Psoas muscle (tissue), 8 donors: ENCODE measurements around the gene KLHDC3. TPM values are rescaled to one million over a fixed set of nuclear protein-coding genes. Genes with fewer than 3 reads are reported as not detected.

Experiments
- ATAC-seq, 4 donors: fragments of 200-7000 bp; cut with Tn5 transposase; one replicate each; pipeline ENCODE4 v1.9.1; 2020; ENCODE audit warnings: moderate library complexity in 3 of 4, mild to moderate bottlenecking in 2 of 4
- DNase-seq, 2 donors: peaks; one replicate each; pipeline ENCODE4 v3.0.0-alpha.2; 2020
- H3K27ac ChIP-seq: fragments of 200-600 bp; one replicate; pipeline ENCODE4 v1.8.0; 2022
- H3K27me3 ChIP-seq, 3 donors: fragments of 200-600 bp in 1 of 3; one replicate each; pipeline versions ENCODE4 v1.6.1 to v1.8.0; 2013 to 2022; ENCODE audit warnings: low read length in 2 of 3, mild to moderate bottlenecking in 2 of 3, moderate library complexity in 1 of 3; ENCODE audit not compliant: insufficient read depth in 3 of 3
- H3K36me3 ChIP-seq, 2 donors: fragments of 200-600 bp in 1 of 2; one replicate each; pipeline versions ENCODE4 v1.6.1 to v1.8.0; 2013 to 2022; ENCODE audit warnings: low read depth in 1 of 2, mild to moderate bottlenecking in 1 of 2, moderate library complexity in 1 of 2; ENCODE audit not compliant: insufficient read depth in 1 of 2
- H3K4me1 ChIP-seq: fragments of 200-600 bp; one replicate; pipeline ENCODE4 v1.8.0; 2022
- H3K4me3 ChIP-seq: fragments of 200-600 bp; one replicate; pipeline ENCODE4 v1.8.0; 2022; ENCODE audit warnings: mild to moderate bottlenecking
- H3K9me3 ChIP-seq: fragments of 200-600 bp; one replicate; pipeline ENCODE4 v1.8.0; 2022
- WGBS, 3 donors: extraction: QIAGEN DNeasy Blood & Tissue Kit; methylation state at CpG; one replicate each; pipeline versions ENCODE4 v1.1.6 to v1.1.7; 2013; 5-methylcytosine and 5-hydroxymethylcytosine counted together
- intact Hi-C, 2 donors: fragments of 100-400 bp; cut with DNase I; formaldehyde crosslinking; loops; one replicate each; pipeline versions ENCODE4 v1.11.0 to v1.14.2; 2022
- polyA plus RNA-seq, 3 donors: library from polyadenylated mRNA; stranded (reverse); fragments of 200-250 nt; gene quantifications; one replicate each; pipeline ENCODE4 v1.2.3, GENCODE V29; 2013
- total RNA-seq, 4 donors: library from RNA; stranded (reverse); fragmentation: NEBNext Ultra II Directional in 2 of 4; extraction: Animal tissue kit (Norgen Biotek cat#: 25700) in 2 of 4; gene quantifications; one replicate each; pipeline versions ENCODE4 v1.2.1 to v1.2.4, GENCODE V29; 2021 to 2023
- TF ChIP-seq, protein P1 (sequence below): fragments of 200-600 bp; IDR thresholded peaks from one replicate; pipeline ENCODE4 v1.8.0; 2022; ENCODE audit warnings: antibody characterized with exemption
- donor health status: healthy with polysubstance abuse.
- donor health status: DM: no; HTN: no; CAD: no; lungs with moderate emphysema.
- donor health status: Bipolar disorder and iron deficiency.
- donor health status: healthy.
- donor health status: DM: yes; HTN: yes; CAD: no.
- donor health status: DM: no; HTN: no; CAD: no.
- donor health status: DM: no; HTN: no; CAD: no.
- donor health status: DM: yes; HTN: yes; CAD: no.

Gene KLHDC3
- total and polyA plus RNA-seq, 7 donors, result 61.7 to 198 (median 97.1) TPM

DNA sequence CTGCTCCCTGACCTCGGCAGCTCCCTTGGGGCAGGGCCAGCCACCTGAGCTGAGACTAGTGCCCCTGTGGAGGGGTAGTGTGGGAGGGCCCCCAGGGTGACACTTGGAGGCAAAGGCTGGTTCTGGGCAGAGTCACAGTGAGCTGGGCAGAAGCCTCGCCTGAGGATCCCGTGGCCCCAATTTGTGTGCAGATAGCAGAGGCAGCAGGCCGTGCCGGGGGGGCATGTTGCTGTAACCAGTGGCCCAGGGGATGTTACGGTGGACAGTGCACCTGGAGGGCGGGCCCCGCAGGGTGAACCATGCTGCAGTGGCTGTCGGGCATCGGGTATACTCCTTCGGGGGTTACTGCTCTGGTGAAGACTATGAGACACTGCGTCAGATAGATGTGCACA, 2.9 kb downstream of the KLHDC3 start:
- DNase-seq, result peak; percentile 33 to 62
- intact Hi-C loops, result loop anchor here (2.0 to 5.0 kb wide), 2 partner anchors 35 to 36 kb away; partner anchors contain the start of gene CUL7 (in 2 of the 2)
- Histone ChIP-seq H3K9me3 (no peaks in the 10 kb centered on the region), H3K4me3 (peak overlapping the region; percentile 77), H3K27ac (peak overlapping the region; percentile 87), H3K4me1 (peaks cover 74% of the 10 kb centered on the region), H3K27me3 (no peaks in the 10 kb centered on the region), H3K36me3 (peaks cover 0 to 36% of the 10 kb centered on the region in 2 donors)
- WGBS, 3 donors, result 30 to 46% (median 37%) methylated on average over 12 of the region's 12 CpGs
- peak in 2 of 4 donors; percentile 3 to 9 for ATAC-seq
- TF ChIP-seq, protein P1, sequence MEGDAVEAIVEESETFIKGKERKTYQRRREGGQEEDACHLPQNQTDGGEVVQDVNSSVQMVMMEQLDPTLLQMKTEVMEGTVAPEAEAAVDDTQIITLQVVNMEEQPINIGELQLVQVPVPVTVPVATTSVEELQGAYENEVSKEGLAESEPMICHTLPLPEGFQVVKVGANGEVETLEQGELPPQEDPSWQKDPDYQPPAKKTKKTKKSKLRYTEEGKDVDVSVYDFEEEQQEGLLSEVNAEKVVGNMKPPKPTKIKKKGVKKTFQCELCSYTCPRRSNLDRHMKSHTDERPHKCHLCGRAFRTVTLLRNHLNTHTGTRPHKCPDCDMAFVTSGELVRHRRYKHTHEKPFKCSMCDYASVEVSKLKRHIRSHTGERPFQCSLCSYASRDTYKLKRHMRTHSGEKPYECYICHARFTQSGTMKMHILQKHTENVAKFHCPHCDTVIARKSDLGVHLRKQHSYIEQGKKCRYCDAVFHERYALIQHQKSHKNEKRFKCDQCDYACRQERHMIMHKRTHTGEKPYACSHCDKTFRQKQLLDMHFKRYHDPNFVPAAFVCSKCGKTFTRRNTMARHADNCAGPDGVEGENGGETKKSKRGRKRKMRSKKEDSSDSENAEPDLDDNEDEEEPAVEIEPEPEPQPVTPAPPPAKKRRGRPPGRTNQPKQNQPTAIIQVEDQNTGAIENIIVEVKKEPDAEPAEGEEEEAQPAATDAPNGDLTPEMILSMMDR, result no peak

DNA sequence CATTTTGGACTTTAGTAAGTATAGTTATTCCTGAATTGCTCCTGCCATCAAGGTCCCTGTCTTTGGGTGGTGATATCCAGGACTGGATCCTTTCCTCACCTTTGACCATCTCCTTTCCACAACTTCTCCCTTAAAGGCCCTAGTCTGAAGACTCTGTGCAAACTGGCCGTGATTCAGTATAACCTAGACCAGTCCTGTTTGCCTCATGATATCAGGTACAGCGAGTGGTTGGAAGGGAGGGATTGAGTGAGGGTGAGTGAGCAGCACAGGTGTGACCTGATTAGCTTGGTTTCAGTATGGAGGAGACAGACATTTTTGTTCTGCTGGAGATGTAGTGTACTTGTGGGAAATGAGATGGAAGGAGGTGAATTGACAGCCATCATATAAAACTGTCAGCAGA, 5.1 kb downstream of the KLHDC3 start:
- DNase-seq, result no peak
- intact Hi-C loops, result loop anchor here in 1 of 2 donors (5.0 kb wide), 1 partner anchor 33 kb away; the partner anchor contains the start of gene CUL7
- Histone ChIP-seq H3K9me3 (no peaks in the 10 kb centered on the region), H3K4me1 (peaks cover 84% of the 10 kb centered on the region), H3K36me3 (peaks cover 0 to 32% of the 10 kb centered on the region in 2 donors), H3K27ac (peak overlapping the region; percentile 95), H3K27me3 (no peaks in the 10 kb centered on the region), H3K4me3 (no peak overlapping the region)
- no peak for ATAC-seq
- WGBS, 3 donors, result 28 to 42% (median 32%) methylated on average over 2 of the region's 2 CpGs
- TF ChIP-seq, protein P1, result no peak

DNA sequence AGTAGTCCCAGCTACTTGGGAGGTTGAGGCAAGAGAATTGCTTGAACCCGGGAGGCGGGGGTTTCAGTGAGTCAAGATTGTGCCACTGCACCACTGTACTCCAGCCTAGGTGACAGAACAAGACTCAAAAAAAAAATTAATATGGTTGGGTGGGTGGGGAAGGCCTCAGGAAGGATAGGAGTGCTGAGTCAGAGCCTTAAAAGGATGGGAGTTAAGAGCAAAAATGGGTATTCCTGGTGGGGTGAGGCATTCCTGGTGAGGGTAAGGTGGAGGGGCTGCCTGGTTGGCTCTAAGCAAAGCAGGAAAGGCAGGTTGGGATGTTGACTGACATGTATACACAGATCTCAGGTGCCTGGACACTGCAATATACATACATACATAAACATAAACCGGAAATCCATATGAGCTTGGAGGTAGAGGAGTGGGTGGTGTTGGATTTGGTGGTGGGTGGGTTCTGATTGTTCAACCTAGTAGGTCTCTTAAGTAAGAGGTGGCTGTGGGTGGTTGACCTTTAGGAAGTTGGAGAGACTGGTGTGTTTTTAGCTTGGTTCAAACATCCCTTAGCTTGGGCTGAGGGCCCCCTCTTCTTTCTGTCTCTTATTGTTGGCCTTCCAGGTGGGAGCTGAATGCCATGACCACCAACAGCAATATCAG, 6.1 kb downstream of the KLHDC3 start:
- ATAC-seq (no peak), DNase-seq (no peak)
- peak overlapping the region; percentile 95 for H3K27ac ChIP-seq
- no peaks in the 10 kb centered on the region for H3K9me3 ChIP-seq
- intact Hi-C loops, result no loop called here
- peaks cover 84% of the 10 kb centered on the region for H3K4me1 ChIP-seq
- TF ChIP-seq, protein P1, result no peak
- WGBS, 3 donors, result 89 to 98% (median 93%) methylated on average over 3 of the region's 3 CpGs
- peaks cover 3 to 43% of the 10 kb centered on the region in 2 donors for H3K36me3 ChIP-seq
- H3K27me3 ChIP-seq, result no peaks in the 10 kb centered on the region
- no peak overlapping the region for H3K4me3 ChIP-seq

DNA sequence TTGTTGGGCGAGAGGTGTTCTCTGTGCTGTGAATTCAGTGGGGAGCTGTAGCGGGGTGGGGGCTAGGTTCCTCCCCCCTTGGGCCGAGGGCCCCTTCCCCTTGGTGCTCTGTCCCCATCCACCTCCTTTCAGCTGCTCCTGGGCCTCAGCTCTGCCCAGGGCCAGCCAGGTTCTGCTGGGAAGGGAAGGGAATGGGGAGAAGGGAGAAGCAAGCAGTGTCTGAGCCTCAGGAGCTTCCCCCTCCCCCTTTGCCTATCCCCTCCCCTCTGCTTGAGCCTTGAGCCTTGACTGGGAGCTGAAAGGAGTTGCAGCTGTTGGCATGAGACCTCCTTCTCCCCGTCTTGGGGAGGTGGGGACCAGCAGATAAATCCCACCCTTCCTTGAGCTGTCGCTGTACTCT, 6.8 kb downstream of the KLHDC3 start:
- intact Hi-C loops, result no loop called here
- TF ChIP-seq, protein P1, result no peak
- no peaks in the 10 kb centered on the region for H3K27me3 ChIP-seq
- ATAC-seq (peak in 3 of 4 donors; percentile 1 to 8 (median 6)), DNase-seq (peak in 1 of 2 donors; percentile 56)
- peaks cover 5 to 49% of the 10 kb centered on the region in 2 donors for H3K36me3 ChIP-seq
- WGBS, 3 donors, result 34 to 43% (median 40%) methylated on average over 5 of the region's 5 CpGs
- peaks cover 78% of the 10 kb centered on the region for H3K4me1 ChIP-seq
- H3K27ac ChIP-seq, result peak overlapping the region; percentile 95
- H3K4me3 ChIP-seq, result peak overlapping the region; percentile 97
- no peaks in the 10 kb centered on the region for H3K9me3 ChIP-seq
